ENCODE results near the gene ELFN1.

The ELFN1 gene

GRCh38 chr7:1643270-1644092, 26.6 kb upstream of the ELFN1 start:
- DNase-seq = no peak

DNA sequence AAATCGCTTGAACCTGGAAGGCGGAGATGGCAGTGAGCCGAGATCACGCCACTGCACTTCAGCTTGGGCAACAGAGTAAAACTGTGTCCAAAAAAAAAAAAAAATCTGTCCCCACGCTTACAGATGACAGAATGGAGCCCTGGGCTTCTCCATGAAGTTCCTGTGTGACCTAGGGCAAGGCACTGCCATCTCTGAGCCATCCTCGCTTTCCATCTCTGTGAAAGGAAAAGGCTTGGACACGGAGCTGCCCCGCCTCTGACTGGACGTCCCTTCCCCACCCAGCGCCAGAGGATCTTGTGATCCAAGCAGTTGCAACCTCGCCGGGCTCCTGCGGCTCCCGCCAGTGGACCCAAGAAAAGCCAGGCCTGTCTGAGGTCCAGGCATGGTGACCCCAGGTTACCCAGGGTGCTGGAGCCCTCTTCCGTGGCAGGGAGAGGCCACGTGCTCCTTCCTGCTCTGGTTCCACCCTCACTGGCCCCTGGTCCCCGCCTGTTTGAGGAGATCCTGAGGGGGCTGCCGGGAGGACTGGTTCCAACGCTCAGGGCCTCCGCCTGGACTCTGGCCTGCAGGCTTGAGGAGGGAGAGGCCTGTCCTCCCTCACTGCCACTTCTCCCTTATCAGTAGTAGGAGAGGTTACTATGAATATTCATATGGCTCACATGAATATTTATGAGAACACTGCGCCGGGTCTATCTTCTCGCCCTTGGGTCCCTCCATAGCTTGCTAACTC, 25.6 kb upstream of the ELFN1 start:
- DNase-seq = no peak

- no peak for DNase-seq
Measured at GRCh38 chr7:1645071-1645409, 25.0 kb upstream of the ELFN1 start.

- no peak for DNase-seq
Measured at GRCh38 chr7:1645476-1645875, 24.6 kb upstream of the ELFN1 start.

- no peak for DNase-seq
Measured at GRCh38 chr7:1646391-1646790, 23.7 kb upstream of the ELFN1 start.

- no peak for DNase-seq
Measured at GRCh38 chr7:1646957-1647891, 22.9 kb upstream of the ELFN1 start.

GRCh38 chr7:1647961-1648672, 22.0 kb upstream of the ELFN1 start:
- no peak for DNase-seq

GRCh38 chr7:1649751-1650326, 20.2 kb upstream of the ELFN1 start:
- DNase-seq = no peak

DNA sequence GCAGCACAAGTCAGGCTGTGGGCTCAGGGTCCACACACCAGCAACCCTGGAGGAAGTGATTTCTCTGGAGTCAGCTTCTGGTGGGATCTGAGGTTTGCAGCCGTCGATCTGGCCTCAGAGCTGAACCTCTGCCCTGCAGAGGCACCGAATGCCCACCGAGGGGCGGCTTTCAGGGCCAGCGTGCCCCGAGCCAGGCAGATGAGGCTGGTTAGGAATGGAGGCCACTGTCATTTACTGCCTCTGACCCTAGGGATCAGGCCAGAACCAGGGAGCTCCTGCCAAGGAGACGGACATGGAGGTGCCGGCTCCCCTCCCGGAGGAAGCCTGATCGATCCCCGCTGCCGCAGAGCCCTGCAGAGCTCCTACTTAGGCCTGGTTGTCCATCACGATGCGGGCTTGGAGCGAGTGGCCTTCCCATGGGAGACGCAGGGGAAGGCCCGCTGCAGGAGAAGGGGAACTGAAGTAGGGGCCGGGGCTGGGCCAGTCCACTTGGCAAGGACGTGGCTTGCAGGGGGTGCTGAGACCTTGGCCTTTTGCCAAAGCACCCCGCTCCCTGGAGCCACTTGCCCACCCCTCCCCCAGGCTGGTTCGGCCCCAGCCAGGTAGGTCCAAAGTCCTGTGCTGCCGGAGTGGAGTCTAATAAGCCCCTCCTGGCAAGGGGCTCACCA, 19.6 kb upstream of the ELFN1 start:
- DNase-seq = no peak

DNA sequence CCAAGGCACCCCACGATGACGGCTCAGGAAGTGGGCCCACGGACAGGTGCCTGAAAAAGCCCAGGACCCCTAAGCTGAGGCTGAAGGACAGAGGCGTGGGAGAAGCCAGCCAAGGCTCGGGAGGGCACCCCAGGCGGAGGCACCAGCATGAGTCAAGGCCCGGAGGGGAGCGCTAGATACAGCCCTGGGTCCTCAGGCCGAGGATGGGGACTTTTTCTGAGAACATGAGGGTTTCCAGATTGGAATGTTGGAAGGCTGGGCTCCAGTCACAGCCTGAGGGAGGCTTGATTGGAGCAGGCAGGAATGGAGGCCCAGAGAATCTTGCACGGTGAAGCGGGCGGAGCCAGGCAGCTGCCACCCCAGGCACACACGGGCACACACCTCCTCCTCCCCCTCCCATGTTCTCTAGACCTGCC, 19.0 kb upstream of the ELFN1 start:
- no peak for DNase-seq

DNA sequence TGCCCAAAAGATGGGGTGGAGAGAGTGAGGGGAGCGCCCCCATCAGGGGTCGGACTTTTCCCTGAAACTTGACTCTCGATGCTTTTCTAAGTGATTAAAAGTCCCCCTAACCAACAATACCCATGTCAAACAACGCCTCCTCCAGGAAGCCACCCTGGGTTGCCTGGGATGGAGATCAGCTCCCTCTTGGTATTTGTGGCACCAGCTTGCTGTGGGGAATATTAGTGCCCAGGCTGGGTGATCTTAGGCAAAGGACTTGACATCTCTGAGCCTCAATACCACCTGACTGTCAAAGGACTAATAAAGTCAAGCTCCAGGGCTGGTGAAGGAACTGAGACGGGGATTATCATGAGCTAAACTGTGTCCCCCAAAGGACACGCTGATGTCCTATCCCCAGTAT, 18.2 kb upstream of the ELFN1 start:
- no peak for DNase-seq

DNA sequence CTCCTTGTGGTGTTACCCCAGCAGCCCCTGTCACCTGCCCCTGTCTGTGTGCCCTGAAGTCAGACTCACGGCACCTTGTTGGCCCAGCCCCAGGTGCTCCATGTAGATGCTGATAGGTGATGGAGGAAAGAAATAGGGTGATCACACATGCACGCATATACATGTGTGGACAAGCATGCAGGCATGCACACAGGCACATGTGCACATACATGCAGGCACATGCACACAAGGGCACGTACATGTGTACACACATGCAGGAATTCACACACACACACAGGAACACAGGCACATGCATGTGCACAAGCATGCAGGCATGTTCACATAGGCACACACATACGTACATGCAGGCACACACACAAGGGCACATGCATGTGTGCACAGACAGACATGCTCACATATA, 16.6 kb upstream of the ELFN1 start:
- no peak for DNase-seq

DNA sequence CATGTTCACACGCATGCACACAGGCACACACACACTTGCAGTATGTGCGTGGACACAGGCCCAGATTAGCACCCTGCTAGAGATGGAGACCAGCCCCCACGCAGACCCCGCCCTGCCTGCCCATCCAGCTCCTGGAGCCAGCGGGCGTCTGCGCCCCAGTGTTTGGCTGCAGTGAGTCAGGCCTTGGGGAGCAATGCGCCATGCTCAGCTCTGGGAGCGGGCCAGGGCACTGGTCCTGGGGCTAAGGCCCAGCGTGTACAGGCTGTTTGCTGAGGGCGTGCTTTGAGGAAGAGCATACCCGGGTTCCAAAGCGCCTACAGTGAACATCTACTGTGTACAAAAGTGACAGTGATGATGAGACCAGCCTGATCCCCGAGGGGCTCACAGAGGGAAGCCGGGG, 16.0 kb upstream of the ELFN1 start:
- DNase-seq = no peak

- no peak for DNase-seq
Measured at GRCh38 chr7:1654738-1655475, 15.2 kb upstream of the ELFN1 start.

- no peak for DNase-seq
Measured at GRCh38 chr7:1659696-1660095, 10.4 kb upstream of the ELFN1 start.

- DNase-seq = no peak
Measured at GRCh38 chr7:1661461-1661860, 8.6 kb upstream of the ELFN1 start.

- no peak for DNase-seq
Measured at GRCh38 chr7:1662101-1662500, 8.0 kb upstream of the ELFN1 start.

GRCh38 chr7:1662767-1663166, 7.3 kb upstream of the ELFN1 start:
- DNase-seq = no peak

- DNase-seq = no peak
Measured at GRCh38 chr7:1663223-1663622, 6.9 kb upstream of the ELFN1 start.

- DNase-seq = no peak
Measured at GRCh38 chr7:1663857-1664651, 6.0 kb upstream of the ELFN1 start.
